Activated CD4-positive, alpha-beta T cell treated with anti-CD3 and anti-CD28 coated beads, Interleukin-2, amount 10 ng/mL, durations not matched to agents 7 days and 5 days (primary cell): ENCODE results near the gene HLA-DPB1. TPM values are rescaled to one million over a fixed set of nuclear protein-coding genes. Genes with fewer than 3 reads are reported as not detected.

Experiments used
- CTCF ChIA-PET: fragments of 350-600 bp; sonication (Branson Sonifier 250); formaldehyde crosslinking; loops from one replicate; lab custom pipeline; 2021; ENCODE audit warnings: antibody characterized with exemption; lab: Charles Lee
- POLR2A ChIA-PET: fragments of 350-600 bp; sonication (Branson Sonifier 250); formaldehyde crosslinking; loops from one replicate; lab custom pipeline; 2021; ENCODE audit warnings: antibody characterized with exemption; lab: Charles Lee
- DNase-seq: peaks from one replicate; pipeline ENCODE4 v3.0.0-alpha.2; 2020
- H3K27ac Mint-ChIP-seq: one replicate; pipeline ENCODE4 v1.8.0; 2021; ENCODE audit warnings: mild to moderate bottlenecking, moderate library complexity, mixed read lengths
- H3K27me3 Mint-ChIP-seq: one replicate; pipeline ENCODE4 v1.8.0; 2021; ENCODE audit warnings: mixed read lengths
- H3K36me3 Mint-ChIP-seq: one replicate; pipeline ENCODE4 v1.8.0; 2021; ENCODE audit warnings: low read depth, mixed read lengths
- H3K4me1 Mint-ChIP-seq: one replicate; pipeline ENCODE4 v1.8.0; 2021; ENCODE audit warnings: mixed read lengths
- H3K4me3 Mint-ChIP-seq: one replicate; pipeline ENCODE4 v1.8.0; 2021; ENCODE audit warnings: mild to moderate bottlenecking, moderate library complexity, mixed read lengths
- H3K9me3 Mint-ChIP-seq: one replicate; pipeline ENCODE4 v1.8.0; 2021; ENCODE audit warnings: mixed read lengths
- total RNA-seq, 2 experiments: library from RNA; stranded (reverse); gene quantifications; one replicate each; pipeline ENCODE4 v1.2.3, GENCODE V29; 2021

Gene HLA-DPB1
- total RNA-seq, 2 experiments from 2014 or later, result 24.7 to 26.2 TPM

- peaks cover 6% of the 10 kb centered on the region for H3K27me3 Mint-ChIP-seq
- no peak overlapping the region for H3K4me3 Mint-ChIP-seq
- peaks cover 9% of the 10 kb centered on the region for H3K9me3 Mint-ChIP-seq
- POLR2A ChIA-PET, result no interaction called here
- CTCF ChIA-PET, result interaction anchor here (1.2 to 3.3 kb wide), 2 partner anchors 97 to 120 kb away, joined by 3 to 14 read pairs; no protein-coding TSS in a partner anchor
- DNase-seq, result no peak
- H3K4me1 Mint-ChIP-seq, result peaks cover 11% of the 10 kb centered on the region
- no peak overlapping the region for H3K27ac Mint-ChIP-seq
- H3K36me3 Mint-ChIP-seq, result peaks cover 2% of the 10 kb centered on the region
Measured at GRCh38 chr6:33128318-33128717, 52.5 kb downstream of the HLA-DPB1 start.

- Mint-ChIP-seq H3K27me3 (peaks cover 13% of the 10 kb centered on the region), H3K4me1 (peaks cover 11% of the 10 kb centered on the region), H3K36me3 (no peaks in the 10 kb centered on the region), H3K27ac (no peak overlapping the region), H3K9me3 (no peaks in the 10 kb centered on the region), H3K4me3 (no peak overlapping the region)
- ChIA-PET POLR2A (no interaction called here), CTCF (no interaction called here)
- DNase-seq, result no peak
Measured at GRCh38 chr6:33132081-33132524, 56.3 kb downstream of the HLA-DPB1 start.

GRCh38 chr6:33136310-33136900 is 60.6 kb downstream of the HLA-DPB1 start:
- H3K36me3 Mint-ChIP-seq, result no peaks in the 10 kb centered on the region
- ChIA-PET POLR2A (no interaction called here), CTCF (interaction anchor here (0.8 to 1.8 kb wide), 7 partner anchors 10 to 109 kb away, joined by 3 to 8 read pairs (median 4); no protein-coding TSS in a partner anchor)
- no peak for DNase-seq
- H3K27me3 Mint-ChIP-seq, result peaks cover 22% of the 10 kb centered on the region
- H3K4me3 Mint-ChIP-seq, result no peak overlapping the region
- H3K9me3 Mint-ChIP-seq, result no peaks in the 10 kb centered on the region
- no peak overlapping the region for H3K27ac Mint-ChIP-seq
- no peaks in the 10 kb centered on the region for H3K4me1 Mint-ChIP-seq

Other genes with a start within 250 kb of the HLA-DPB1 start
- 100 to 1,000 TPM; 332 to 337 TPM for gene TAP2, start 237.3 kb upstream of the HLA-DPB1 start, total RNA-seq
- gene PSMB8, start 231.9 kb upstream of the HLA-DPB1 start, total RNA-seq, result 100 to 1,000 TPM; 307 to 379 TPM
- gene TAP1, start 222.3 kb upstream of the HLA-DPB1 start, total RNA-seq, result 100 to 1,000 TPM; 396 to 441 TPM
- gene PSMB9, start 221.8 kb upstream of the HLA-DPB1 start, total RNA-seq, result 100 to 1,000 TPM; 329 to 391 TPM
- 1 to 10 TPM; 8.1 to 8.5 TPM for gene HLA-DMB, start 135.0 kb upstream of the HLA-DPB1 start, total RNA-seq
- gene HLA-DMA, start 122.9 kb upstream of the HLA-DPB1 start, total RNA-seq, result 10 to 100 TPM; 24.0 to 26.8 TPM
- gene BRD2, start 107.4 kb upstream of the HLA-DPB1 start, total RNA-seq, result 100 to 1,000 TPM; 334 to 383 TPM
- 1 to 10 TPM; 1.5 to 1.6 TPM for gene HLA-DOA, start 66.4 kb upstream of the HLA-DPB1 start, total RNA-seq
- gene HLA-DPA1, start 2.3 kb upstream of the HLA-DPB1 start, total RNA-seq, result 10 to 100 TPM; 26.2 to 29.6 TPM
- 1 to 10 TPM; 1.3 to 1.4 TPM for gene COL11A2, start 116.5 kb downstream of the HLA-DPB1 start, total RNA-seq
- gene RXRB, start 124.7 kb downstream of the HLA-DPB1 start, total RNA-seq, result 10 to 100 TPM; 45.0 to 46.2 TPM
- gene SLC39A7, start 124.9 kb downstream of the HLA-DPB1 start, total RNA-seq, result 10 to 100 TPM; 34.8 to 48.5 TPM
- 10 to 100 TPM; 11.0 to 13.6 TPM for gene HSD17B8, start 128.7 kb downstream of the HLA-DPB1 start, total RNA-seq
- 10 to 100 TPM; 38.1 to 44.0 TPM for gene RING1, start 132.5 kb downstream of the HLA-DPB1 start, total RNA-seq
- 10 to 100 TPM; 79.1 to 84.0 TPM for gene VPS52, start 195.9 kb downstream of the HLA-DPB1 start, total RNA-seq
- 1,000 to 10,000 TPM; 2,438 to 3,135 TPM for gene RPS18, start 196.1 kb downstream of the HLA-DPB1 start, total RNA-seq
- 10 to 100 TPM; 18.3 to 21.5 TPM for gene B3GALT4, start 201.1 kb downstream of the HLA-DPB1 start, total RNA-seq
- gene WDR46, start 213.2 kb downstream of the HLA-DPB1 start, total RNA-seq, result 10 to 100 TPM; 53.4 to 54.8 TPM
- 10 to 100 TPM; 57.0 to 67.2 TPM for gene PFDN6, start 213.6 kb downstream of the HLA-DPB1 start, total RNA-seq
- 10 to 100 TPM; 52.6 to 52.8 TPM for gene RGL2, start 223.0 kb downstream of the HLA-DPB1 start, total RNA-seq
- 100 to 1,000 TPM; 246 to 263 TPM for gene TAPBP, start 238.1 kb downstream of the HLA-DPB1 start, total RNA-seq
- gene ZBTB22, start 241.8 kb downstream of the HLA-DPB1 start, total RNA-seq, result 10 to 100 TPM; 15.8 to 16.9 TPM
- 100 to 1,000 TPM in 1 of 2 experiments, 10 to 100 TPM in 1; 98.9 to 113 TPM for gene DAXX, start 247.0 kb downstream of the HLA-DPB1 start, total RNA-seq